NCI-H526 (cell line): ENCODE results near the gene FBLN1.
A peak's percentile ranks its signal among the peaks of the same experiment; 100 is the strongest.

ENCODE experiments used
- DNase-seq, 2 experiments: peaks; one replicate each; lab custom pipeline; 2025; lab: John Stamatoyannopoulos, UW

The FBLN1 gene

GRCh38 chr22:45638834-45639746, 136.4 kb downstream of the FBLN1 start:
- no peak for DNase-seq

GRCh38 chr22:45639747-45640102, 137.0 kb downstream of the FBLN1 start:
- no peak for DNase-seq

DNA sequence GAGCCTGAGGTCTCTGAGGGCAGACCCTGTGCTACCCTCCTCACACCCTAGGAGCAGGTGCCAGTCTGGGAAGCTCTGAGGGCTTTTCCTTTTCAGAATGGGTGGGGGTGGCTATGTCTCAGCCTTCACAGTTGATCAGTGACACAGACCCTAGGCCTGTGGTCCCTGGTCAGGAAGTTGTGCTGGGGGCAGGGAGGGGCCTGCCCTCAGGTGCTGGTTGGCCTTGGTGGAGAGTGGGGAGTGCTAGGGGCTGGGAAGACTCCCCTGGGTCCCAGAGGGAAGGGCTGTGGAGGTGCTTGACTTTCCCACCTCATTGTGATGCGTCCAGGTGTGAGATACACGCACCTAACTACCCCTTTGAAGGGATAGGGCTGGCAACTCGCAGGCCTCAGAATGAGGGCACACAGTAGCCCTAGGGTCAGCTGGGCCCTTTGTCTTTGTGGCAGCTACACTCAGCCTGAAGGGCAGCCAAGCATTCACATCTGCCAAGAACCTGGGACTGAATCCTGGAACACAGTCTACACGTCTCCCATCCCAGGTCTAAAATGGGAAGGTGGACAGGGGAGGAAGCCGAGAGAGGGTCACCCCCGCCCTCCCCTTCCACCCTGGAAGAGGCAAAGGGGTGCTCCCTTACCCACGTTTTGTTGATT, 137.7 kb downstream of the FBLN1 start:
- DNase-seq: no peak

- DNase-seq: no peak
These were observed 138.4 kb downstream of the FBLN1 start for GRCh38 chr22:45640941-45641621.

DNA sequence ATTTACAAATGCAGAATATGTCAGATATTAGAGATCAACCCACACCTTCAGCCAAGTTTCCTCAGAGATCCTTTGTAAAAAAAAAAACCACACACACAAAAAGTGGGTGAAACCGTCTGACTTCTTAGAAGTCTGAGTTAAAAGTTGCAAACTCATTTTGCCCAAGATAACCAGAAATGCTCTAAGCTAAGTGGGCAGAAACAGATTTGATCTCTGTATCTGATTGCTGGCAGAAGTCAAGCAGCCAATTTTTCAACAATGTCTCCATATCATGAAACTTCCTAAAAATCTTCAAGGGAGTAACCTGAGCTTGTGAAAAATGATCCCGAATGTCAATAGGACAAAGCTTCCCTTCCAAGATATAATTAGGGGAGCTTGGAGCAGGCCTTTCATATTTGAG, 140.3 kb downstream of the FBLN1 start:
- DNase-seq: no peak

- DNase-seq: no peak
These were observed 142.0 kb downstream of the FBLN1 start for GRCh38 chr22:45644714-45645113.

GRCh38 chr22:45645150-45645525, 142.5 kb downstream of the FBLN1 start:
- DNase-seq: peak in 1 of 2 experiments; percentile 45

DNA sequence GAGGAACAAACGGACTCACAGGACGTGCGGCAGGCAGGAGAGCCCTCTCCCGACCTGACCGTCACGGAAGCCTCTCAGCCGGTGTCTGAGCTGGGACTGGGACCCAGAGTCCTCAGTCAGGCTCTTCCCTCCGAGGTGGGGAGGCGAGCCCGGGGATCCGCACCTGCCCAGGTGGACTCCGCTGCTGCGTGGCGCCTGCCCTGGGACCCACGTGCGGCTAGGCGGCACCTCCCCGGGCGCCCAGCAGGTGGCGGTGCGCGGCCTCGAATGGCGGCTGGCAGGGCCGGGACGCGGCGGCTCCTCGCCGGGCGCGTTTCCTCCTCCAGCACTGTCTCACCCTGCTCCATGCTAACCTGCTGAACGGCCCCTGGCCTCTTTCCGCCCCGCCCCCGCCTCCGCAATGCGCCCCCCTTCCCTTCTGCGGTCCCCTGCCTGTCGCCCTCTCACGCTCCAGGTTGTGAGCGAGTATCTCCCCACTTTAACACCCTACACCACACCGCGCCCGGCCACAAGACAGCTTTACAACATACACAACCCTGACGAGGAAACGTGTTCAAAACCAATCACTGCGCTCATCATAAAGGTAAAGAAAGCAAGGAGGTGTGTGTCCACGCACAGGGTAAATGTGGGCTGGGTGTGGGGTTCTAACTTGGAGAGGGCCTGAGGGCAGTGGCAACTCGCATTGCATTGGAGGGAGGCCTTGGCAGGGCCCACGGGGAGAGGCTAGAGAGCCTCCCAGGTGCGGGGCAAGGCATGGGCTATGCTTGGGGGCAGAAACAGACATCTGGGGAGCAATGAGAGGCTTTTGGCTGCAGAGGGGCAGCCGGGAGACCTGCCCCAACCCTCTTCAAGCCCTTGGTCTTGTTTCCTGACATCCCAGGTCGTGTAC, 143.1 kb downstream of the FBLN1 start:
- DNase-seq: peak in 1 of 2 experiments; percentile 79

GRCh38 chr22:45647532-45648225, 145.0 kb downstream of the FBLN1 start:
- no peak for DNase-seq

GRCh38 chr22:45648301-45649117, 145.8 kb downstream of the FBLN1 start:
- DNase-seq: no peak

DNA sequence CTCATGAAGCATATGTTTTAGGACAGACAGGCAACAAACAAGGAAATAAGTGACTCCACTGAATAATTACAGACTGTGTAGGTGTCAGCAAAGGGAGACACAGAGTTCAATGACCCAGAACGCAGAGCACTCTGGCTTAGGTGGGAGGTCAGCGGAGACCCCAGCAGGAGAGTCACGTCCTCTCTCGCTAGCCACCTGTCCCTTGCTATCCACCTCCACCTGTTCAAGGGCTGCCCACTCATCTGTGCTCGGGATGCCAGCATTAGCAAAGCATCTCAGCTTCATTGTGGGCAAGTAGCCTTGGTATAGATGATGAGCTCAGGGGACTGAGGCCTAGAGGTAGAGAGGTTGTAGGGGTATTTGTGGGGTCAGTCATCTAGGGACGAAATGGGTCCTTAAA, 147.1 kb downstream of the FBLN1 start:
- no peak for DNase-seq

- no peak for DNase-seq
These were observed 148.0 kb downstream of the FBLN1 start for GRCh38 chr22:45650721-45651120.
